OCI-LY3 (cell line): Measurements from ENCODE around the gene GP1BA.

Experiments
- EZH2phosphoT487 ChIP-seq: fragments of 200-600 bp; shearing (Covaris generic); IDR thresholded peaks from 2 replicates; pipeline ENCODE4 v1.6.1; 2018; ENCODE audit warnings: antibody characterized with exemption, mixed run types, low read depth
- TF ChIP-seq, protein P1 (sequence below): fragments of 200-600, 300-600 bp; sonication (generic); IDR thresholded peaks from 2 replicates; pipeline ENCODE4 v1.5.1; 2014; ENCODE audit warnings: antibody characterized with exemption, low read length, low read depth

GRCh38 chr17:4946312-4946976, 14.4 kb downstream of the GP1BA start:
- TF ChIP-seq, protein P1, sequence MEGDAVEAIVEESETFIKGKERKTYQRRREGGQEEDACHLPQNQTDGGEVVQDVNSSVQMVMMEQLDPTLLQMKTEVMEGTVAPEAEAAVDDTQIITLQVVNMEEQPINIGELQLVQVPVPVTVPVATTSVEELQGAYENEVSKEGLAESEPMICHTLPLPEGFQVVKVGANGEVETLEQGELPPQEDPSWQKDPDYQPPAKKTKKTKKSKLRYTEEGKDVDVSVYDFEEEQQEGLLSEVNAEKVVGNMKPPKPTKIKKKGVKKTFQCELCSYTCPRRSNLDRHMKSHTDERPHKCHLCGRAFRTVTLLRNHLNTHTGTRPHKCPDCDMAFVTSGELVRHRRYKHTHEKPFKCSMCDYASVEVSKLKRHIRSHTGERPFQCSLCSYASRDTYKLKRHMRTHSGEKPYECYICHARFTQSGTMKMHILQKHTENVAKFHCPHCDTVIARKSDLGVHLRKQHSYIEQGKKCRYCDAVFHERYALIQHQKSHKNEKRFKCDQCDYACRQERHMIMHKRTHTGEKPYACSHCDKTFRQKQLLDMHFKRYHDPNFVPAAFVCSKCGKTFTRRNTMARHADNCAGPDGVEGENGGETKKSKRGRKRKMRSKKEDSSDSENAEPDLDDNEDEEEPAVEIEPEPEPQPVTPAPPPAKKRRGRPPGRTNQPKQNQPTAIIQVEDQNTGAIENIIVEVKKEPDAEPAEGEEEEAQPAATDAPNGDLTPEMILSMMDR, result no peak
- no peak for TF ChIP-seq EZH2phosphoT487
